Superior temporal gyrus (tissue), 1 donor: Measurements from ENCODE around the gene DGUOK.
A peak's percentile ranks its signal among the peaks of the same experiment; 100 is the strongest.
"Not testable (repeated sequence)": the region's sequence is repeated elsewhere in the genome, so short reads cannot be mapped to it uniquely, and the experiment has no call there.

Source experiments
- DNase-seq: peaks from one replicate; pipeline ENCODE4 v3.0.0-alpha.2; 2016; ENCODE audit errors: extremely low spot score

The DGUOK gene

DNA sequence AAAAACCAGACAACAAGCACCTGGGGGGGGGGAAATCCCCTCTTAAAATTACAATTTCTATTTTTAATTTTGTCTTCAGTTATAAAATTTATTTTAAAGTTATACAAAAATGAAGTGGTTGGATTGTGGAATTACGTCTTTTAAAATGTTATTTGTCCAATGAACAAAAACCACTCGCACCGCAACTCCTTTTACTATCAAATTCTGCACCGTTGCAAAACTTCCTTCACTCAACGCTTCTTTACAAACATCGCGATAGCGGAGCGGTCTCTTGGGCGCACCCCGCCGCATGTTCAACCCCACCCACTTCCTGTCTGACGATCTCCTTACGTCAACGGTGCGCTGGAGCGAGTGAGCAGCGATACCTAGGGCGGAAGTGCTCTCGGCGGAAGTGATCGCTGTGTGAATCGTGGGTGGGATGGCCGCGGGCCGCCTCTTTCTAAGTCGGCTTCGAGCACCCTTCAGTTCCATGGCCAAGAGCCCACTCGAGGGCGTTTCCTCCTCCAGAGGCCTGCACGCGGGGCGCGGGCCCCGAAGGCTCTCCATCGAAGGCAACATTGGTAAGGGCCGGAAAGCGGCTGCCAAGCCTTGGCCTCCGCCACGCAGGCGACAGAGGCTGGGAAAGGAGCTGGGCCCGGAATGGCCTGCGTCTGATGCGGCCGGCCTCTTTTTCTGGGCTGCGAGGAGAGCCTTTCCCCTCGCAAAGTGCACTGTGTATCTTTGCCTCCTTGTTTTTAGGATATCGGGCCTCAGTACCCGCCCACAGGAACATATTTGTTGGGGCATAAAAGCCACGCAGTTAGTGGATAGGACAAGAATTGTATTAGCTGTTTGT lies at the start of gene DGUOK:
TSS of gene DGUOK (plus strand) at position 388 of the 835 bp plus-strand sequence. CDS start at position 419, 31 bp downstream.
- DNase-seq = peak; percentile 98

DNA sequence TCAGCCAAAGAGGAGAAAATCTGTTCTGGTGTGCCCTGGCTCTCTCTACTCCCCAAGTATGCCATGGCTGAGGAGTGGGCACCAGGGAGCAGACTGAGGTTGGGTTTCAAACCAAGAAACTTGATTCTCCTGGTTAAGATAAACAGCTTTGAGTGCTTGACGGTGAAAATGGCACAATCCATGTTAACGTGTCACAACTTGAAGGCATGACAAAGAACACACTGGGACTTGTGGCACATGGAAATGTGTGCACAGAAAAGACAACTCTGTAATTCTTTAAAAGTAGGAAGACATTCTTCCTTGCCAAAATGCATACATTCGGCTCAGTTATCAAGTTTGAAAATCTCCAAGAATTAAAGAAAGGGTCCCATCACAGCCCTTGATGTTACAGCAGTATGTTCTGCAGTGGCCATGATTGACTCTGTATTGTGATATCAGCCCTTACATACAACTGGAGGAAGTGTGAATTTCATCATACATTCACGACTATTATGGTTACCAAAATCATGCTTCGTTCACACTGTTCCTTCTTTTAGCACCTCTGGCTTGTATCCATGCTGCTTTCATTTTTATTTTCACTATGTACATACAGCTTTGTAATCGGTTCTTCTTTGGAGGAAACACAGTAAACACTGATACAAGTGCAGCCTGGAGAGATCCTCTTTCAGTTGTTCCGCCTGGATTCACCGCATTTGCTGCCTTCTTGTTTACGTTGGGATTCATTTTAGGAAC lies 49.4 kb upstream of the DGUOK start:
- no peak for DNase-seq

- not testable (repeated sequence) for DNase-seq
These were observed 48.7 kb upstream of the DGUOK start for GRCh38 chr2:73877984-73878383.

GRCh38 chr2:73885406-73885805 lies 41.3 kb upstream of the DGUOK start:
- DNase-seq = no peak

DNA sequence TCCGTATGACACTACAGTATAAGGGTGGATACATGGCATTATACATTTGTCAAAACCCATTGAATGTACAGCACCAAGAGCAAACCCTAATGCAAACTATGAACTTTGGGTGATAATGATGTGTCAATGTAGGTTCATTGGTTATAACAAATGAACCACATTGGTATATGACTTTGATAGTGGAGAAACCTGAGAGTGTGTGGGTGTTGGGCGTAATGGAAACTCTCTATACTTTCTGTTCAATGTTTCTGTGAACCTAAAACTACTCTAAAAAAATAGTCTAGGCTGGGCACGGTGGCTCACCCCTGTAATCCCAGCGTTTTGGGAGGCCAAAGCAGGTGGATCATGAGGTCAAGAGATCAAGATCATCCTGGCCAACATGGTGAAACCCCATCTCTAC lies 40.3 kb upstream of the DGUOK start:
- no peak for DNase-seq

DNA sequence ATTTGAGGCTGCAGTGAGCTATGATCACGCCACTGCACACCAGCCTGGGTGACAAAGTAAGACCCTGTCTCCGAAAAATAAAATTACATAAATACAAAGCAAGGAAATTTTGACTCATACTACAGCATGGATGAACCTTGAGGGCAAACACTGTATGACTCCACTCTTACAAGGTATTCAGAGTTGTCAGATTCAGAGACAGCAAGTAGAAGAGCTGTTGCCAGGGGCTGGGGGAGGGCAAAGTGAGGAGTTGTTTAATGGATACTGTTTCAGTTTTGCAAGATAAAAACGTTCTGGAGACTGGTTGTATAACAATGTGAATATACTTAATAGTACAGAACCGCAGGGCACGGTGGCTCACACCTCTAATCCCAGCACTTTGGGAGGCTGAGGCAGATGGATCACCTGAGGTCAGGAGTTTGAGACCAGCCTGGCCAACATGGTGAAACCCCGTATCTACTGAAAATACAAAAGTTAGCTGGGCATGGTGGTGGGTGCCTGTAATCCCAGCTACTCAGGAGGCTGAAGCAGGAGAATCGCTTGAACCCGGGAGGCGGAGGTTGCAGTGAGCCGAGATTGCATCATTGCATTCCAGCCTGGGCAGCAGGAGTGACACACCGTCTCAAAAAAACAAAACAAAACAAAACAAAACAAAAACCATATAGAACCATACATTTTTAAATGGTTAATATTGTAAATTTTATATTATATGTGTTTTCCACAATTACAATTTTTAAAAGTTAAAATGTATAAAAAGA lies 38.9 kb upstream of the DGUOK start:
- DNase-seq = not testable (repeated sequence)

- no peak for DNase-seq
These were observed 38.3 kb upstream of the DGUOK start for GRCh38 chr2:73888388-73888787.

DNA sequence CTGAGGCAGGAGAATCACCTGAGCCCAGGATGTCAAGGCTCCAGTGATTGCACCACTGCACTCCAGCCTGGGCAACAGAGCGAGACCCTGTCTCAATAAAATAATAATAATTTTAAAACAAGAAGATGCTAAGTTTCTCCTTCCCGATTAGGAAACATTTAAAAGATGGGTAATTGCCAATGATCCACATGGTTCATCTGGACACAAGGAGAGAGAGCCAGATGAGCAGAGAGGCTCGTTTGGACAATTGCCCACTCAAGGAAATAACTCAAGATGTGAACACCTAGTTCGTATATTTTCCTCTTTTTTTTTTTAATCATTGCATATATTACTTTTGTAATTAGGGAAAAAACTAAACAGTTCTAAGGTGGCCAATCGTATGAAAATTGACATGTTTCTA lies 37.5 kb upstream of the DGUOK start:
- DNase-seq = no peak

- no peak for DNase-seq
These were observed 36.2 kb upstream of the DGUOK start for GRCh38 chr2:73890301-73891092.

DNA sequence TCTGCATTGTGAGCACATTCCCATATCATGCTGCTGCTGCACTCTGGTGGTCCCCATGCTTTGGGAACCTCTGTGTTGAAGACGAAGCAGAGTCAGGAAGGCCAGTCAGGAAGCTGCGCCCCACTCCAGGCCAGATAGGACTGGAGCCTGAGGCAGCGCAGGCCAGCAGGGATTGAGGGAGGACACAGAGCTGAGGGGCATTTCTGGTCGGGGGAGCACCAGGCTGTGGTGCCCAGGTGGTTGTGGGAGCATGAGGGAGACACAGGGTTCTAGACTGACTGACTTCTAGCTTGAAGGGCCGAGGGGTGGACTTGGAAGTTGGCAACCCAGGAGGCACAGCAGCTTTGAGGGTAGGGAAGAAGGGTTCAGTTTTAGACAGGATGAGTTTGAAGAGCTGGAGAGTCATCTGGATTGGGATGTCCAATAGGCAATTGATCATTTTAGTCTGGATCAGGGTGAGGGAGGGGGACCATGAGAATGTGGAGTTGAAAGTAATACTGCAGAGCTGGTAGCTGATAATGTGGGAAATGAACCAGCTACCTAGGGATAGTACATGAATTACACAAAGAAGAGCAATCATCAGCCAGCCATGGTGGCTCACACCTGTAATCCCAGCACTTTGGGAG lies 35.3 kb upstream of the DGUOK start:
- DNase-seq = no peak

DNA sequence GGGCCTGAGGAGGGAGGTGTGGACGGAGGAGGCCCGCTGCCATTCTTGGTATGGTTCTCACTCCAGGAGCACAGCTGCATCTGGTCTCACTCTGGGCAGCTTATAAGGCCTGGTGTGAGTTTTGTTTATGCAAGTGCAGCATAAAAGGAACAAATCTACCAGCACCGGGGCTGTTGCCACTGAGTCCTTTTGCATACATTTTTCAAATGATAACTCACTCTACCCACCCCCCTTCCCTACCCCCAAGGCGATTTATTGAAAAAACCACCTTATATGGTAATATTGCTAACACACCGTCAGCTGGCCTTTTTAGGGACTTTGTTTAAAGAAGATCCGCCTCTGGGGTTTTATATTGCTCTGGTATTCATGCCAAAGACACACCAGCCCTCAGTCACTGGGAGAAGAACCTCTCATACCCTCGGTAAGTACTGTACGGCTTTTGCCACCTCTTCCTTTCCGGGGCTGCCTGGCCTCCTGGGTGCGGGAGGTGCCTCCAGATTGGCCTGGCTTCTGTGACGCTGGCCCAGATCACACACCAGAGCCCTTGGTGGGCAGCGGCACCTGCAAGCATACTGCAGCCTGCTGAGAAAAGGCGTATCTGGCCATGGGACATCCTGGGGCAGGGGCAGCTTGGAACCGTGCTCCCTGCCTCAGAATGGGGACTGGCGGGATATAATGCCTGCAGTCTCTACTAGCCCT lies 33.9 kb upstream of the DGUOK start, which contains the start of gene ACTG2:
TSS of gene ACTG2 (plus strand) at position 378 of the 699 bp plus-strand sequence. CDS start 8,304 bp downstream, outside the sequence.
- no peak for DNase-seq

GRCh38 chr2:73893764-73894474 lies 32.8 kb upstream of the DGUOK start:
- DNase-seq = no peak

- no peak for DNase-seq
These were observed 32.2 kb upstream of the DGUOK start for GRCh38 chr2:73894475-73894850.

GRCh38 chr2:73894877-73895276 lies 31.8 kb upstream of the DGUOK start:
- no peak for DNase-seq

GRCh38 chr2:73895473-73895872 lies 31.2 kb upstream of the DGUOK start:
- no peak for DNase-seq

DNA sequence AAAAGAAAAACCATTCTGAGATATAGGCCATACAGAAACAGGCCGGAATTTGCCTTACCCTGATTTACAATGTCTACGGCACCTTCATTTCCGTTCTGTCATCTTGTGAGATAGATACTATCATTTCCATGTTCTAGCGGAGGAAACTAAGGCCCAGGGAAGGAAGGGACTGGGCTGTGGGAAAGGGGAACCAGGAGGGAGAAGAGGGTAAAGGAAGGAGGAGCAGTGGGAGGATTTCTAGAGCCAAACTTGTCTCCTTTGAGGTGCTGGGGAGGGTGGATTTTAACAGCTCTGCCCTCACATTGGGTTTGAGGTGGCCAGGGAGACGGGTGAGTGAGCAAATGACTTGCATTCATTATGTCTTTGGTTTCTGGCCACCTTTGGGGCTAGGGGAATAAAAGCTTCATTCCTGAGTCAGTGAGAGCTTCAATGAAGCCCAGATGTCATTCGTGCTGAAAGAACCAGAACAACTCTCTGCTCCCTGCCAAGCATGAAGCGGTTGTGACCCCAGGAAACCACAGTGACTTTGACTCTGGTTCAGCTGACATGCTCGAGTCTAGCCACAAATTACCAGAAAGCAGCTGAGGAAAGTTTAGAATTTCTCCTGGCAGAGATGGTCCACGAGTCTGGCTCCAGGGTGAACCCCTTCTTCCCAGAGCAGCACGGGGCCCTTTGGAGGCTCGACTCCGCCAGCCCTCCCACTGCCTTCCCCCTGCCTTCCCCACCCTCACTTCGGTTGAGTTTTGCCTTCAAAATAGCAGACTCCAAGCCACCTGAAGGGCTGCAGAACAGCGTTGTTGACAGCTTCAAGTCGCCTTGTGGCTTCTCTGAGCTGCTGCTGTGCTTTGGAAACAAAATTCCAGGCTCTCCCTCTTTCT lies 30.1 kb upstream of the DGUOK start:
- no peak for DNase-seq

- DNase-seq = no peak
These were observed 29.5 kb upstream of the DGUOK start for GRCh38 chr2:73897240-73897583.

DNA sequence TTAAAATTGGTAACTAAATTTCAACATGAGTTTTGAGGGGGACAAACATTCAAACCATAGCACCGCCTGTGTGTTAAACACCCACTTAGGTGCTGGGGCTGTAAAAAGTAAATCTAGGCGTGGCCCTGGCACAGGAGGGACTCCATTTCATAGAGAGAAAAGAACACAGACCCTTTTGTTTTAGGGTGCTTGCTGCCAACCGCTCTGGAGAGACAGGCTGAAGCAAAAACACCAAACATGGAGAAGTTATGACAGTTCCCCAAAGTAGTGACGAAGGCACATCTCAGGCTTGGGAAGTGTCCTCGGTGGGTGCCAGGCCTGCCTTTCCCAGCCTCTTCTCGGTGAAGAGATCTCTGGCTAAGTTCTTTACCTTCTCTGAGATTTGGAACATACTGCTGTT lies 28.7 kb upstream of the DGUOK start:
- no peak for DNase-seq
